ENCODE measurements around the gene ZNF215.

Gene ZNF215

DNA sequence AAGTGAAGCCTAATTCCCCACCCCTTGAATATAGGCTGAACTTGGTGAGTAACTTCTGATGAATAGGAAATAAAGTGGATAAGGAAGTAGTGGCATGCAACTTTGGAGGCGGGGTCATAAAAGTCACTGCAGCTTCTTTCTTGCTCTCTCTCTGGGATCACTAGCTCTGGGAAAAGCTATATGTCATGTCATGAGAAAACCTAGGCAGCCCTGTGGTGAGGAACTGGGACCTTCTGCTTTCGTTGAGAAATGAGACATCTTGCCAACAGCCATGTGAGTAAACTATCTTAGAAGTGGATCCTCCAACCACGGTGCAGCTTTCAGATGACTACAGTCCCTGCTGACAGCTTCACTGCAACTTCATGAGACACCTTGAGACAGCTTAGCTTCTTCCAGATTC lies 78.3 kb downstream of the ZNF215 start:
- Histone ChIP-seq H3K36me3 (ENCODE audit: insufficient read depth, low read depth, low read length) (peaks cover 14% of the 10 kb centered on the region; the same call in 1 of the 2 replicates), H3K27ac (ENCODE audit: low read length) (no peak overlapping the region), H3K9ac (ENCODE audit: low read depth, low read length) (no peak overlapping the region), H3K4me3 (ENCODE audit: low read length) (no peak overlapping the region), H3K9me3 (ENCODE audit: insufficient read depth, low read depth, low read length) (no peaks in the 10 kb centered on the region), H3K27me3 (ENCODE audit: insufficient read depth, low read length) (no peaks in the 10 kb centered on the region), H3K4me1 (ENCODE audit: insufficient read depth, low read length) (no peaks in the 10 kb centered on the region)

Measured in iPS-20b (cell line).